H1 (cell line): ENCODE data around the gene FIS1. TPM values are rescaled to one million over a fixed set of nuclear protein-coding genes. Genes with fewer than 3 reads are reported as not detected.
"Not testable (repeated sequence)": the region's sequence is repeated elsewhere in the genome, so short reads cannot be mapped to it uniquely, and the experiment has no call there.

Source experiments
- CTCF ChIA-PET: fragments of 300-600 bp; sonication (Branson Sonifier 250); formaldehyde crosslinking; loops from one replicate; lab custom pipeline; 2021; ENCODE audit not compliant: partially characterized antibody; lab: Charles Lee
- POLR2A ChIA-PET: fragments of 300-600 bp; sonication (Branson Sonifier 250); formaldehyde crosslinking; loops from one replicate; lab custom pipeline; 2021; ENCODE audit warnings: inconsistent platforms; ENCODE audit not compliant: partially characterized antibody; lab: Charles Lee
- DNase-seq, 2 experiments: peaks; one replicate each; pipeline versions ENCODE4 v3.0.0 to v3.0.0-alpha.2; 2010 to 2022; ENCODE audit warnings: low spot score in 2 of 2, low read depth in 1 of 2, mixed read lengths in 1 of 2
- FAIRE-seq: peaks from 2 replicates; lab custom pipeline; 2011; peaks lifted over from hg19 to GRCh38; lab: Jason Lieb, UNC
- H2AFZ ChIP-seq: 2 replicates; pipeline ENCODE4 v1.8.1; 2012; ENCODE audit warnings: low read length, inconsistent platforms
- H2AK5ac ChIP-seq: 2 replicates; pipeline ENCODE4 v1.6.1; 2013; ENCODE audit warnings: low read depth, low read length
- H2BK120ac ChIP-seq: replicated peaks from 2 replicates; pipeline ENCODE3; 2013; ENCODE audit warnings: low read depth, low read length, inconsistent platforms
- H2BK12ac ChIP-seq: 2 replicates; pipeline ENCODE4 v1.6.1; 2013; ENCODE audit warnings: low read depth, low read length
- H2BK15ac ChIP-seq: 2 replicates; pipeline ENCODE4 v1.6.1; 2013; ENCODE audit warnings: low read length
- H2BK20ac ChIP-seq: 2 replicates; pipeline ENCODE4 v1.6.1; 2013; ENCODE audit warnings: low read length
- H2BK5ac ChIP-seq: 2 replicates; pipeline ENCODE4 v1.6.1; 2013; ENCODE audit warnings: low read depth, low read length
- H3K14ac ChIP-seq: 2 replicates; pipeline ENCODE4 v1.6.1; 2013; ENCODE audit warnings: inconsistent platforms; ENCODE audit not compliant: insufficient read length
- H3K18ac ChIP-seq: 2 replicates; pipeline ENCODE4 v1.6.1; 2013; ENCODE audit warnings: low read length; ENCODE audit errors: extremely low read depth
- H3K23ac ChIP-seq: 2 replicates; pipeline ENCODE4 v1.6.1; 2013; ENCODE audit warnings: inconsistent platforms; ENCODE audit not compliant: insufficient read length
- H3K23me2 ChIP-seq: 2 replicates; pipeline ENCODE4 v1.6.1; 2013; ENCODE audit warnings: low read depth, low read length
- H3K27ac ChIP-seq: 2 replicates; pipeline ENCODE4 v1.6.1; 2011; ENCODE audit warnings: low read depth, low read length, inconsistent platforms
- H3K27me3 ChIP-seq, 4 experiments: replicated peaks in 1 of 4; 1 replicate in 1 of 4; 2 replicates in 3 of 4; pipeline versions ENCODE4 v1.6.1 to v1.8.1; 2011 to 2013; ENCODE audit warnings: low read length in 3 of 4, mild to moderate bottlenecking in 3 of 4, inconsistent platforms in 2 of 4, mixed read lengths in 2 of 4, moderate library complexity in 1 of 4; ENCODE audit not compliant: control insufficient read depth in 3 of 4, insufficient read depth in 3 of 4; ENCODE audit errors: extremely low read depth in 1 of 4
- H3K36me3 ChIP-seq, 4 experiments: 2 replicates each; pipeline versions ENCODE4 v1.6.1 to v1.8.1; 2011 to 2013; ENCODE audit warnings: mild to moderate bottlenecking in 4 of 4, low read length in 3 of 4, moderate library complexity in 2 of 4, control low read depth in 1 of 4, inconsistent platforms in 1 of 4; ENCODE audit not compliant: insufficient read depth in 4 of 4, control insufficient read depth in 2 of 4
- H3K4ac ChIP-seq: replicated peaks from 2 replicates; pipeline ENCODE3; 2013; ENCODE audit warnings: low read length, low read depth, mixed read lengths, inconsistent platforms; ENCODE audit not compliant: insufficient read length
- H3K4me1 ChIP-seq, 4 experiments: replicated peaks in 1 of 4; 1 replicate in 1 of 4; 2 replicates in 3 of 4; pipeline versions ENCODE4 v1.6.1 to v1.8.1; 2011 to 2013; ENCODE audit warnings: low read length in 3 of 4, inconsistent platforms in 2 of 4, mixed read lengths in 1 of 4; ENCODE audit not compliant: insufficient read depth in 4 of 4, control insufficient read depth in 3 of 4
- H3K4me2 ChIP-seq, 2 experiments: 2 replicates each; pipeline versions ENCODE4 v1.6.1 to v1.8.1; 2011 to 2013; ENCODE audit warnings: low read depth in 2 of 2, low read length in 2 of 2, control low read depth in 1 of 2, inconsistent platforms in 1 of 2, mild to moderate bottlenecking in 1 of 2; ENCODE audit not compliant: insufficient read depth in 1 of 2
- H3K4me3 ChIP-seq, 4 experiments: fragments of 200-600, 300-600 bp in 1 of 4; sonication (generic), shearing (Covaris generic), sonication (Bioruptor Twin) in 1 of 4; 2 replicates each; pipeline versions ENCODE4 v1.5.1 to v1.8.1; 2011 to 2016; ENCODE audit warnings: low read length in 4 of 4, low read depth in 3 of 4, control low read depth in 2 of 4, inconsistent platforms in 2 of 4, mild to moderate bottlenecking in 2 of 4, mixed read lengths in 1 of 4, moderate library complexity in 1 of 4; ENCODE audit not compliant: insufficient read depth in 2 of 4; ENCODE audit errors: extremely low read depth in 1 of 4
- H3K56ac ChIP-seq: replicated peaks from 2 replicates; pipeline ENCODE3; 2013; ENCODE audit warnings: low read depth, mild to moderate bottlenecking, mixed read lengths, low read length, inconsistent platforms; ENCODE audit not compliant: insufficient read length
- H3K79me1 ChIP-seq: 2 replicates; pipeline ENCODE4 v1.6.1; 2013; ENCODE audit warnings: low read depth, low read length, control low read depth
- H3K79me2 ChIP-seq, 2 experiments: 2 replicates each; pipeline versions ENCODE4 v1.6.1 to v1.8.1; 2012 to 2013; ENCODE audit warnings: low read length in 2 of 2, mild to moderate bottlenecking in 2 of 2, inconsistent platforms in 1 of 2; ENCODE audit not compliant: insufficient read depth in 2 of 2, control insufficient read depth in 1 of 2
- H3K9ac ChIP-seq, 4 experiments: replicated peaks in 1 of 4; 1 replicate in 1 of 4; 2 replicates in 3 of 4; pipeline versions ENCODE4 v1.6.1 to v1.8.1; 2011 to 2013; ENCODE audit warnings: low read depth in 3 of 4, low read length in 3 of 4, control low read depth in 2 of 4, mild to moderate bottlenecking in 2 of 4, moderate library complexity in 2 of 4, inconsistent platforms in 1 of 4; ENCODE audit errors: extremely low read depth in 1 of 4
- H3K9me3 ChIP-seq, 2 experiments: 2 replicates each; pipeline versions ENCODE4 v1.6.1 to v1.8.1; 2012 to 2013; ENCODE audit warnings: mild to moderate bottlenecking in 2 of 2, moderate library complexity in 2 of 2, control low read depth in 1 of 2, inconsistent platforms in 1 of 2, low read depth in 1 of 2, low read length in 1 of 2, mixed read lengths in 1 of 2; ENCODE audit not compliant: insufficient read depth in 2 of 2
- H4K20me1 ChIP-seq, 2 experiments: replicated peaks in 1 of 2; 2 replicates each; pipeline versions ENCODE3 to v1.8.1; 2011 to 2013; ENCODE audit warnings: inconsistent platforms in 2 of 2, low read length in 2 of 2, mild to moderate bottlenecking in 1 of 2; ENCODE audit not compliant: insufficient read depth in 2 of 2, control insufficient read depth in 1 of 2
- H4K5ac ChIP-seq: 2 replicates; pipeline ENCODE4 v1.6.1; 2013; ENCODE audit warnings: low read length, low read depth, mixed read lengths, inconsistent platforms; ENCODE audit not compliant: insufficient read length
- H4K8ac ChIP-seq: 2 replicates; pipeline ENCODE4 v1.8.0; 2013; ENCODE audit warnings: mild to moderate bottlenecking, moderate library complexity, low read length, inconsistent platforms; ENCODE audit not compliant: insufficient read depth; ENCODE audit errors: extremely low read depth
- H4K91ac ChIP-seq: replicated peaks from 2 replicates; pipeline ENCODE3; 2013; ENCODE audit warnings: low read length, mixed read lengths, inconsistent platforms; ENCODE audit not compliant: insufficient read length
- EGR1 ChIP-seq: IDR thresholded peaks from 2 replicates; pipeline ENCODE4 v1.6.1; 2011; ENCODE audit warnings: low read depth, low read length, borderline replicate concordance
- RAD21 ChIP-seq, 2 experiments: IDR thresholded peaks in 1 of 2; conservative IDR thresholded peaks in 1 of 2; 2 replicates each; pipeline ENCODE4 v1.6.1; 2011; ENCODE audit warnings: low read depth in 2 of 2, low read length in 2 of 2, improper control_type of control experiment in 1 of 2, inconsistent platforms in 1 of 2, mild to moderate bottlenecking in 1 of 2, moderate library complexity in 1 of 2
- WGBS, 2 experiments: shearing (Covaris generic) in 1 of 2; methylation state at CpG; one replicate each; pipeline versions ENCODE4 v1.1.6 to v1.1.7; 2013 to 2015; ENCODE audit warnings: low lambda C conversion rate in 2 of 2, mixed read lengths in 2 of 2, inconsistent platforms in 1 of 2, low coverage in 1 of 2, missing lambda C conversion rate in 1 of 2; ENCODE audit not compliant: insufficient replicate concordance in 2 of 2, insufficient coverage in 1 of 2, insufficient read length in 1 of 2; ENCODE audit errors: extremely low coverage in 1 of 2, missing lambda C conversion rate in 1 of 2; 5-methylcytosine and 5-hydroxymethylcytosine counted together
- polyA plus RNA-seq, 7 experiments: library from polyadenylated mRNA; depleted of rRNA in 3 of 7; stranded (reverse) in 5 of 7; unstranded in 2 of 7; fragments of >200 nt in 5 of 7; fragments of 200-250 nt in 2 of 7; gene quantifications; 1 replicate in 5 of 7; 2 replicates in 1 of 7; 4 replicates in 1 of 7; pipeline versions ENCODE4 v1.2.1 to v1.2.3, GENCODE V29; 2011 to 2013; ENCODE audit warnings: missing spikeins in 2 of 7, mixed read lengths in 2 of 7
- total RNA-seq: library from RNA; stranded (reverse); fragmentation: NEBNext Ultra II Directional; extraction: Animal tissue kit (Norgen Biotek cat#: 25700); gene quantifications from 2 replicates; pipeline ENCODE4 v1.2.1, GENCODE V29; 2021
- TF ChIP-seq, protein P1 (sequence below), 3 experiments: IDR thresholded peaks; 1 replicate in 2 of 3; 2 replicates in 1 of 3; pipeline versions ENCODE4 v1.5.1 to v1.6.1; 2011; ENCODE audit warnings: low read length in 3 of 3, mild to moderate bottlenecking in 3 of 3, inconsistent platforms in 2 of 3, low read depth in 1 of 3, moderate library complexity in 1 of 3; ENCODE audit not compliant: insufficient read depth in 1 of 3; ENCODE audit errors: control extremely low read depth in 1 of 3

FIS1 gene
- total and polyA plus RNA-seq, 2 of the 8 experiments (the other 6 are each of a cell fraction or from before 2014, with no cell fraction given), result 128 to 195 TPM

DNA sequence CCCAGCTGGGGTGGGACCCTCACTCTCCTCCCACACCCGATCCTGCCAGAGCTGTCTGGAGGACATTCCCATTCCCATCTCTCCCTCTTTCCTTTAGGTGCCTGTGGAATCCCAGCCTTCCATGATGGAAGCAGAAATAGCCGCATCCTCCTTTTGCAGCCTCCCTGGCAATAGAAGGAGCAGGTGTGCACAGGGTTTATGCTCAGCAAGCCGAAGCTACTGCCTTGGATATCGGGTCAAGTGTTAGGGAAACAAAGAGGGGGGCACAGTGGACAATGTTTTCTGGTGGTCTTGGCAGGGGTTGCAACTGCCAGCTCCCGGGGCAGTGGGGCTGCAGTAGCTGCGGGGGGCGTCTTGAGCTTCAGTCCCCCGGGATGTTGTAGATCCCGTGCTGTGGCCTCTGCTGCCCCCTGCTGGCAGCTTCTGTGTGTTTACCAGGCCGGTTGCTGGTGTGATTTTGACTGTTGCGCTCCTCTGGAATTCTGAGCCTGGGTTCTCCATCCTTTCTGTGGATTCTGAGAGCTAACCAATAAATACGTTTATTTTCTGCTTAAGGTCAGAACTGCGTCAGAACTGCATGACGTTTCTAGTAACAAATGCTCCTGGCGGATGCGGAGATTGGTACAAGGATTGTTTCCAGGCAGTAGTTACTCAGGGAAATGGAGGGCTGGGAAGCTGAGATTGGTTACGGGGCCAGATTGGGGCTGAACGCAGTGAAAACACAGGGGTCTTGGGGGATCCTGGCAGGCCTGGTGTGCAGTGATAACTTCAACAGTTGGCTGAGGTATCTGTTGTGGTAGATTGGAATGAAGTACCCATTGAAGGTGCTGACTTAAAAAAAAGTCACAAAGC, 45.5 kb upstream of the FIS1 start:
- peak overlapping the region; percentile 36 for H2BK120ac ChIP-seq
- DNase-seq (peak in 1 of 2 experiments; percentile 89), FAIRE-seq (peak; percentile 73)
- peak overlapping the region; percentile 85 for H3K18ac ChIP-seq
- POLR2A ChIA-PET, result interaction anchor here (0.7 to 7.4 kb wide), 11 partner anchors 8 to 1309 kb away, joined by 3 to 144 read pairs (median 3); no protein-coding TSS in a partner anchor
- not testable (repeated sequence) for H3K9me3 ChIP-seq, H3K27ac ChIP-seq, H3K14ac ChIP-seq, H4K20me1 ChIP-seq, H3K23ac ChIP-seq, H4K8ac ChIP-seq, H2BK15ac ChIP-seq, H3K23me2 ChIP-seq, H4K5ac ChIP-seq, H2AFZ ChIP-seq, H3K27me3 ChIP-seq, H3K36me3 ChIP-seq, H3K9ac ChIP-seq, H3K4ac ChIP-seq, H3K79me1 ChIP-seq
- peak overlapping the region; percentile 34 to 65; a peak in 3 of 4 replicates for H3K4me2 ChIP-seq
- WGBS, 2 experiments, result 30% methylated on average over 14 of the region's 18 CpGs; no CpG with 5 or more reads in 1 of the 2 experiments
- peak overlapping the region; percentile 93; the same call in 1 of the 2 replicates for H2AK5ac ChIP-seq
- H2BK5ac ChIP-seq, result peak overlapping the region; percentile 95; the same call in 1 of the 2 replicates
- peak overlapping the region; percentile 64 for H3K56ac ChIP-seq
- CTCF ChIA-PET, result interaction anchor here (0.6 to 3.8 kb wide), 33 partner anchors 9 to 1309 kb away, joined by 3 to 29 read pairs (median 4); partner anchors contain the start of genes CLDN15, FIS1 and MOGAT3
- H3K79me2 ChIP-seq, result peaks cover 0 to 19% of the 10 kb centered on the region in 2 experiments; a peak in 2 of 4 replicates
- H3K4me3 ChIP-seq, result peak overlapping the region in 1 of 4 experiments; percentile 62; a peak in 2 of 8 replicates
- peak overlapping the region; percentile 91 for H2BK12ac ChIP-seq
- peak; percentile 26 to 28; a peak in 1 of 4 replicates for TF ChIP-seq RAD21 (IDR thresholded peaks at IDR 0.05 in 1 of 2, conservative IDR thresholded peaks at IDR 0.05 in 1 of 2; ENCODE audit: low read depth in 2 of 2, low read length in 2 of 2)
- peak; percentile 77; the same call in 1 of the 2 replicates for TF ChIP-seq EGR1
- TF ChIP-seq, protein P1, sequence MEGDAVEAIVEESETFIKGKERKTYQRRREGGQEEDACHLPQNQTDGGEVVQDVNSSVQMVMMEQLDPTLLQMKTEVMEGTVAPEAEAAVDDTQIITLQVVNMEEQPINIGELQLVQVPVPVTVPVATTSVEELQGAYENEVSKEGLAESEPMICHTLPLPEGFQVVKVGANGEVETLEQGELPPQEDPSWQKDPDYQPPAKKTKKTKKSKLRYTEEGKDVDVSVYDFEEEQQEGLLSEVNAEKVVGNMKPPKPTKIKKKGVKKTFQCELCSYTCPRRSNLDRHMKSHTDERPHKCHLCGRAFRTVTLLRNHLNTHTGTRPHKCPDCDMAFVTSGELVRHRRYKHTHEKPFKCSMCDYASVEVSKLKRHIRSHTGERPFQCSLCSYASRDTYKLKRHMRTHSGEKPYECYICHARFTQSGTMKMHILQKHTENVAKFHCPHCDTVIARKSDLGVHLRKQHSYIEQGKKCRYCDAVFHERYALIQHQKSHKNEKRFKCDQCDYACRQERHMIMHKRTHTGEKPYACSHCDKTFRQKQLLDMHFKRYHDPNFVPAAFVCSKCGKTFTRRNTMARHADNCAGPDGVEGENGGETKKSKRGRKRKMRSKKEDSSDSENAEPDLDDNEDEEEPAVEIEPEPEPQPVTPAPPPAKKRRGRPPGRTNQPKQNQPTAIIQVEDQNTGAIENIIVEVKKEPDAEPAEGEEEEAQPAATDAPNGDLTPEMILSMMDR (IDR thresholded peaks at IDR 0.05; ENCODE audit: control extremely low read depth in 1 of 3, insufficient read depth in 1 of 3, low read depth in 1 of 3, low read length in 3 of 3), result peak in 2 of 3 experiments; percentile 38 to 46; a peak in 2 of 4 replicates
- peak overlapping the region; percentile 98 for H4K91ac ChIP-seq
- peaks cover 8 to 39% (median 22%) of the 10 kb centered on the region in 4 experiments for H3K4me1 ChIP-seq
- peak overlapping the region; percentile 51 for H2BK20ac ChIP-seq
